GOT3 (cell line): ENCODE data around the gene CXADR.
"Not testable (repeated sequence)": the region's sequence is repeated elsewhere in the genome, so short reads cannot be mapped to it uniquely, and the experiment has no call there.

ENCODE experiments used
- DNase-seq: peaks from one replicate; lab custom pipeline; 2025; ENCODE audit warnings: mixed read lengths; lab: John Stamatoyannopoulos, UW

The CXADR gene

GRCh38 chr21:17512253-17513213, at the start of gene CXADR:
Gene CXADR (plus strand): TSS chr21:17513043. CDS start chr21:17513130, 87 bp downstream.
- DNase-seq, result no peak

GRCh38 chr21:17466166-17466565, 46.7 kb upstream of the CXADR start:
- DNase-seq, result no peak

GRCh38 chr21:17467392-17467791, 45.5 kb upstream of the CXADR start:
- no peak for DNase-seq

GRCh38 chr21:17467829-17468228, 45.0 kb upstream of the CXADR start:
- DNase-seq, result no peak

- DNase-seq, result no peak
These were observed 44.1 kb upstream of the CXADR start for GRCh38 chr21:17468698-17469097.

GRCh38 chr21:17469727-17470126, 43.1 kb upstream of the CXADR start:
- no peak for DNase-seq

GRCh38 chr21:17472182-17472581, 40.7 kb upstream of the CXADR start:
- DNase-seq, result no peak

GRCh38 chr21:17472592-17473271, 40.1 kb upstream of the CXADR start:
- no peak for DNase-seq

- no peak for DNase-seq
These were observed 36.8 kb upstream of the CXADR start for GRCh38 chr21:17476006-17476405.

- not testable (repeated sequence) for DNase-seq
These were observed 34.7 kb upstream of the CXADR start for GRCh38 chr21:17478156-17478555.

GRCh38 chr21:17479606-17480005, 33.2 kb upstream of the CXADR start:
- DNase-seq, result no peak

- no peak for DNase-seq
These were observed 29.9 kb upstream of the CXADR start for GRCh38 chr21:17482928-17483327.

GRCh38 chr21:17488620-17489019, 24.2 kb upstream of the CXADR start:
- no peak for DNase-seq

- not testable (repeated sequence) for DNase-seq
These were observed 23.3 kb upstream of the CXADR start for GRCh38 chr21:17489565-17489964.

- DNase-seq, result peak; percentile 25
These were observed 21.0 kb upstream of the CXADR start for GRCh38 chr21:17491716-17492414.

GRCh38 chr21:17492415-17493168, 20.3 kb upstream of the CXADR start:
- DNase-seq, result no peak

GRCh38 chr21:17494051-17494450, 18.8 kb upstream of the CXADR start:
- DNase-seq, result no peak

- no peak for DNase-seq
These were observed 17.2 kb upstream of the CXADR start for GRCh38 chr21:17495680-17496079.

- DNase-seq, result no peak
These were observed 15.5 kb upstream of the CXADR start for GRCh38 chr21:17497316-17497715.

GRCh38 chr21:17498586-17498985, 14.3 kb upstream of the CXADR start:
- no peak for DNase-seq

- DNase-seq, result no peak
These were observed 11.5 kb upstream of the CXADR start for GRCh38 chr21:17501107-17502006.
